Activated T-cell treated with anti-CD3 and anti-CD28 coated beads, Interleukin-2, amount 50 U/mL, for 4 hours (primary cell): ENCODE data around the gene NRXN2. TPM values are rescaled to one million over a fixed set of nuclear protein-coding genes. Genes with fewer than 3 reads are reported as not detected.
A peak's percentile ranks its signal among the peaks of the same experiment; 100 is the strongest.

Experiments
- ATAC-seq, 2 donors: fragments of 200-7000 bp; cut with Tn5 transposase; one replicate each; pipeline ENCODE4 v1.10.0; 2021
- DNase-seq: peaks from one replicate; pipeline ENCODE4 v3.0.0-alpha.2; 2020
- H3K27me3 Mint-ChIP-seq: one replicate; pipeline ENCODE4 v1.8.0; 2021; ENCODE audit warnings: low read depth, mixed read lengths
- H3K36me3 Mint-ChIP-seq: one replicate; pipeline ENCODE4 v1.8.0; 2022; ENCODE audit warnings: mixed read lengths; ENCODE audit not compliant: insufficient read depth
- H3K4me1 Mint-ChIP-seq: one replicate; pipeline ENCODE4 v1.8.0; 2021; ENCODE audit warnings: low read depth, mixed read lengths
- H3K4me3 Mint-ChIP-seq: one replicate; pipeline ENCODE4 v1.8.0; 2021; ENCODE audit warnings: mild to moderate bottlenecking, moderate library complexity, mixed read lengths
- H3K9me3 Mint-ChIP-seq: one replicate; pipeline ENCODE4 v1.8.0; 2021; ENCODE audit warnings: mixed read lengths
- total RNA-seq, 3 donors: library from RNA; stranded (reverse); gene quantifications; one replicate each; pipeline ENCODE4 v1.2.1, GENCODE V29; 2021

NRXN2 gene
- total RNA-seq, 3 donors from 2014 or later: 0.16 to 1.0 (median 0.71) TPM

GRCh38 chr11:64753380-64754123 lies 30.6 kb upstream of the NRXN2 start:
- Mint-ChIP-seq H3K4me1 (peaks cover 13% of the 10 kb centered on the region), H3K36me3 (peaks cover 14% of the 10 kb centered on the region), H3K9me3 (no peaks in the 10 kb centered on the region), H3K4me3 (no peak overlapping the region), H3K27me3 (no peaks in the 10 kb centered on the region)
- DNase-seq (no peak), ATAC-seq (no peak)

- Mint-ChIP-seq H3K4me1 (peaks cover 15% of the 10 kb centered on the region), H3K4me3 (no peak overlapping the region), H3K27me3 (no peaks in the 10 kb centered on the region), H3K9me3 (no peaks in the 10 kb centered on the region), H3K36me3 (peaks cover 14% of the 10 kb centered on the region)
- no peak for DNase-seq
- ATAC-seq: no peak
Observed at GRCh38 chr11:64753019-64753379, 30.0 kb upstream of the NRXN2 start.

- no peak for ATAC-seq
- Mint-ChIP-seq H3K4me1 (peaks cover 17% of the 10 kb centered on the region), H3K4me3 (no peak overlapping the region), H3K36me3 (peaks cover 14% of the 10 kb centered on the region), H3K9me3 (no peaks in the 10 kb centered on the region), H3K27me3 (no peaks in the 10 kb centered on the region)
- DNase-seq: no peak
Observed at GRCh38 chr11:64752175-64752970, 29.4 kb upstream of the NRXN2 start.

- no peak for ATAC-seq
- no peak for DNase-seq
- Mint-ChIP-seq H3K9me3 (no peaks in the 10 kb centered on the region), H3K4me3 (no peak overlapping the region), H3K4me1 (peaks cover 17% of the 10 kb centered on the region), H3K27me3 (no peaks in the 10 kb centered on the region), H3K36me3 (peaks cover 14% of the 10 kb centered on the region)
Observed at GRCh38 chr11:64751580-64751979, 28.6 kb upstream of the NRXN2 start.

GRCh38 chr11:64751136-64751535 lies 28.1 kb upstream of the NRXN2 start:
- peaks cover 17% of the 10 kb centered on the region for H3K4me1 Mint-ChIP-seq
- H3K9me3 Mint-ChIP-seq: no peaks in the 10 kb centered on the region
- no peak overlapping the region for H3K4me3 Mint-ChIP-seq
- H3K36me3 Mint-ChIP-seq: peaks cover 14% of the 10 kb centered on the region
- DNase-seq: no peak
- no peak for ATAC-seq
- no peaks in the 10 kb centered on the region for H3K27me3 Mint-ChIP-seq

GRCh38 chr11:64750361-64751054 lies 27.5 kb upstream of the NRXN2 start:
- peaks cover 14% of the 10 kb centered on the region for H3K36me3 Mint-ChIP-seq
- H3K9me3 Mint-ChIP-seq: no peaks in the 10 kb centered on the region
- ATAC-seq (no peak), DNase-seq (no peak)
- H3K4me1 Mint-ChIP-seq: peaks cover 19% of the 10 kb centered on the region
- H3K4me3 Mint-ChIP-seq: no peak overlapping the region
- H3K27me3 Mint-ChIP-seq: no peaks in the 10 kb centered on the region

GRCh38 chr11:64747961-64748665 lies 25.1 kb upstream of the NRXN2 start:
- H3K4me3 Mint-ChIP-seq: no peak overlapping the region
- no peak for ATAC-seq
- H3K4me1 Mint-ChIP-seq: peaks cover 28% of the 10 kb centered on the region
- H3K9me3 Mint-ChIP-seq: no peaks in the 10 kb centered on the region
- H3K36me3 Mint-ChIP-seq: peaks cover 14% of the 10 kb centered on the region
- no peak for DNase-seq
- H3K27me3 Mint-ChIP-seq: no peaks in the 10 kb centered on the region

GRCh38 chr11:64746486-64746885 lies 23.5 kb upstream of the NRXN2 start:
- Mint-ChIP-seq H3K4me1 (peaks cover 34% of the 10 kb centered on the region), H3K36me3 (peaks cover 2% of the 10 kb centered on the region), H3K9me3 (no peaks in the 10 kb centered on the region), H3K27me3 (no peaks in the 10 kb centered on the region), H3K4me3 (peak overlapping the region; percentile 19)
- no peak for ATAC-seq
- no peak for DNase-seq

GRCh38 chr11:64745521-64746328 lies 22.7 kb upstream of the NRXN2 start:
- no peaks in the 10 kb centered on the region for H3K27me3 Mint-ChIP-seq
- no peaks in the 10 kb centered on the region for H3K9me3 Mint-ChIP-seq
- DNase-seq: peak; percentile 62
- peaks cover 37% of the 10 kb centered on the region for H3K4me1 Mint-ChIP-seq
- peak overlapping the region; percentile 86 for H3K4me3 Mint-ChIP-seq
- peak; percentile 19 to 27 for ATAC-seq
- H3K36me3 Mint-ChIP-seq: no peaks in the 10 kb centered on the region

GRCh38 chr11:64745189-64745520 lies 22.2 kb upstream of the NRXN2 start:
- peaks cover 5% of the 10 kb centered on the region for H3K36me3 Mint-ChIP-seq
- H3K4me1 Mint-ChIP-seq: peaks cover 36% of the 10 kb centered on the region
- peak overlapping the region; percentile 86 for H3K4me3 Mint-ChIP-seq
- H3K27me3 Mint-ChIP-seq: no peaks in the 10 kb centered on the region
- no peaks in the 10 kb centered on the region for H3K9me3 Mint-ChIP-seq
- DNase-seq: peak; percentile 62
- ATAC-seq: peak in 1 of 2 donors; percentile 4

GRCh38 chr11:64744544-64745188 lies 21.7 kb upstream of the NRXN2 start:
- ATAC-seq: peak in 1 of 2 donors; percentile 1

GRCh38 chr11:64743591-64744543 lies 20.9 kb upstream of the NRXN2 start, which contains the start of gene RASGRP2:
TSS of gene RASGRP2 (minus strand) at chr11:64744142. CDS start at chr11:64742866, 1,276 bp downstream.
- Mint-ChIP-seq H3K9me3 (no peaks in the 10 kb centered on the region), H3K4me1 (peaks cover 34% of the 10 kb centered on the region), H3K4me3 (peak within 1 kb of the TSS; percentile 88), H3K27me3 (no peaks in the 10 kb centered on the region), H3K36me3 (peaks cover 6% of the 10 kb centered on the region)
- peak; percentile 35 to 41 for ATAC-seq
- DNase-seq: peak; percentile 79

More at GRCh38 chr11:64744544-64745188, 21.7 kb upstream of the NRXN2 start:
- Mint-ChIP-seq H3K27me3 (no peaks in the 10 kb centered on the region), H3K36me3 (peaks cover 6% of the 10 kb centered on the region), H3K9me3 (no peaks in the 10 kb centered on the region), H3K4me3 (peak overlapping the region; percentile 88), H3K4me1 (peaks cover 34% of the 10 kb centered on the region)
- no peak for DNase-seq
